Measurements from ENCODE around the gene AFF3. TPM values are rescaled to one million over a fixed set of nuclear protein-coding genes. Genes with fewer than 3 reads are reported as not detected.

The AFF3 gene
- total and polyA plus RNA-seq, 2 of the 4 experiments (the other 2 are of a cell fraction): 12.9 to 14.3 TPM

- no peak overlapping the region for H4K5ac ChIP-seq (ENCODE audit: low read depth, low read length)
These were observed 242.5 kb downstream of the AFF3 start for GRCh38 chr2:99899882-99900281.

More at GRCh38 chr2:99899882-99900281, 242.5 kb downstream of the AFF3 start:
- Histone ChIP-seq H2AFZ (replicated peaks; ENCODE audit: low read length, poor library complexity) (no peak overlapping the region), H3K23ac (ENCODE audit: low read depth, low read length) (no peak overlapping the region), H3K36me3 (ENCODE audit: control insufficient read depth, insufficient read depth, low read length) (peaks cover 3% of the 10 kb centered on the region), H3K4me1 (ENCODE audit: control insufficient read depth, insufficient read depth, low read length) (peaks cover 7% of the 10 kb centered on the region; the same call in 1 of the 2 replicates), H2BK120ac (ENCODE audit: low read depth, low read length) (no peak overlapping the region), H2AK9ac (replicated peaks; ENCODE audit: low read depth, low read length, poor library complexity) (no peak overlapping the region), H3K4ac (ENCODE audit: low read depth, low read length) (no peak overlapping the region), H3K27me3 (ENCODE audit: control insufficient read depth, insufficient read depth, low read length) (no peaks in the 10 kb centered on the region), H2BK5ac (ENCODE audit: low read depth, low read length, poor library complexity, severe bottlenecking) (no peak overlapping the region), H3K14ac (replicated peaks; ENCODE audit: low read depth, low read length) (no peak overlapping the region), H2AK5ac (ENCODE audit: low read depth, low read length) (no peak overlapping the region), H4K20me1 (ENCODE audit: insufficient read depth, low read length) (no peaks in the 10 kb centered on the region), H3K27ac (ENCODE audit: insufficient read depth, low read length) (no peak overlapping the region), H3K18ac (ENCODE audit: low read depth, low read length) (no peak overlapping the region), H3K4me3 (ENCODE audit: insufficient read depth, low read depth, low read length) (no peak overlapping the region), H4K91ac (ENCODE audit: insufficient read depth, low read depth, low read length) (no peak overlapping the region), H3K79me1 (ENCODE audit: low read depth in 1 of 2, low read length in 2 of 2) (peaks cover 7 to 30% of the 10 kb centered on the region in 2 experiments; a peak in 2 of 4 replicates), H3K9me1 (ENCODE audit: insufficient read depth, low read length) (peaks cover 20% of the 10 kb centered on the region), H4K8ac (ENCODE audit: low read depth in 2 of 2, low read length in 2 of 2) (no peak overlapping the region), H2BK15ac (ENCODE audit: low read depth, low read length) (no peak overlapping the region), H3K9me3 (ENCODE audit: control insufficient read depth, insufficient read depth, low read length) (no peaks in the 10 kb centered on the region), H3K56ac (ENCODE audit: extremely low read depth, insufficient read depth, low read length) (no peak overlapping the region), H3K9ac (ENCODE audit: low read depth, low read length) (no peak overlapping the region), H3K4me2 (ENCODE audit: low read depth, low read length) (no peak overlapping the region), H2BK20ac (ENCODE audit: low read depth, low read length) (no peak overlapping the region)
- in situ Hi-C loops (cut with MboI; ENCODE audit: low sequenced_read_pairs): no loop called here
- no TSS peak for BruUV-seq (replicated peaks)
- TF ChIP-seq SMC3 (IDR thresholded peaks at IDR 0.05; ENCODE audit: low read depth, low read length): no peak
- TF ChIP-seq RAD21 (IDR thresholded peaks at IDR 0.05; ENCODE audit: low read length): no peak
- TF ChIP-seq RCOR1 (IDR thresholded peaks at IDR 0.05; ENCODE audit: insufficient replicate concordance, low read length): no peak
- TF ChIP-seq BHLHE40 (IDR thresholded peaks at IDR 0.05; ENCODE audit: low read depth, low read length): no peak
- TF ChIP-seq POLR2A (IDR thresholded peaks at IDR 0.05; ENCODE audit: low read depth, low read length): no peak
- intact Hi-C loops (cut with micrococcal nuclease): no loop called here
- 100% methylated on average over 1 of the region's 3 CpGs; no CpG with 5 or more reads in 1 of the 2 experiments for WGBS, 2 experiments (ENCODE audit: extremely low coverage in 2 of 2, insufficient read length in 1 of 2)
- CTCF ChIA-PET: interaction anchor here (0.6 kb wide), 1 partner anchor 58 kb away, joined by 3 read pairs; no protein-coding TSS in a partner anchor
- POLR2A ChIA-PET (ENCODE audit: unreplicated experiment): no interaction called here
- DNase-seq (no peak), ATAC-seq (ENCODE audit: low read depth) (no peak)
- dilution Hi-C loops (cut with HindIII; ENCODE audit: low sequenced_read_pairs, unreplicated experiment): no loop called here

Data from IMR-90 (cell line).